B cell (primary cell): ENCODE data around the gene ALKBH2. TPM values are rescaled to one million over a fixed set of nuclear protein-coding genes. Genes with fewer than 3 reads are reported as not detected.
"Not testable (repeated sequence)": the region's sequence is repeated elsewhere in the genome, so short reads cannot be mapped to it uniquely, and the experiment has no call there.

Experiments
- ATAC-seq: fragments of 200-7000 bp; cut with Tn5 transposase; one replicate; pipeline ENCODE4 v1.10.0; 2021; ENCODE audit warnings: low read depth, mild to moderate bottlenecking, moderate number of reproducible peaks, moderate library complexity
- CTCF ChIA-PET: fragments of 350-600 bp; sonication (Branson Sonifier 250); formaldehyde crosslinking; loops from one replicate; lab custom pipeline; 2021; ENCODE audit warnings: antibody characterized with exemption, inconsistent platforms; lab: Charles Lee
- POLR2A ChIA-PET: fragments of 350-600 bp; sonication (Branson Sonifier 250); formaldehyde crosslinking; loops from one replicate; lab custom pipeline; 2021; ENCODE audit warnings: antibody characterized with exemption; lab: Charles Lee
- DNase-seq: peaks from one replicate; pipeline ENCODE4 v3.0.0; 2013
- H2AFZ ChIP-seq: 2 replicates; pipeline ENCODE4 v1.6.1; 2012; ENCODE audit warnings: mild to moderate bottlenecking, low read depth, low read length; ENCODE audit not compliant: insufficient read depth, poor library complexity, severe bottlenecking
- H3K27ac ChIP-seq, 2 donors: 1 replicate in 1 of 2; 2 replicates in 1 of 2; pipeline ENCODE4 v1.5.1; 2012 to 2013; ENCODE audit warnings: low read length in 2 of 2, mild to moderate bottlenecking in 2 of 2, moderate library complexity in 1 of 2
- H3K27me3 ChIP-seq, 4 experiments: fragments of 200-600 bp in 1 of 4; sonication (generic) in 1 of 4; replicated peaks in 1 of 4; 1 replicate in 2 of 4; 2 replicates in 2 of 4; pipeline versions ENCODE4 v1.6.1 to v1.7.0; 2013 to 2016; ENCODE audit warnings: low read length in 3 of 4, mild to moderate bottlenecking in 2 of 4, mixed read lengths in 1 of 4, moderate library complexity in 1 of 4; ENCODE audit not compliant: insufficient read depth in 4 of 4, control insufficient read depth in 3 of 4; ENCODE audit errors: control extremely low read depth in 1 of 4
- H3K36me3 ChIP-seq, 2 experiments: replicated peaks in 1 of 2; 1 replicate in 1 of 2; 2 replicates in 1 of 2; pipeline versions ENCODE4 v1.6.1 to v1.7.1; 2013; ENCODE audit warnings: low read length in 1 of 2; ENCODE audit not compliant: insufficient read depth in 2 of 2, control insufficient read depth in 1 of 2; ENCODE audit errors: control extremely low read depth in 1 of 2, extremely low read depth in 1 of 2
- H3K4me1 ChIP-seq, 2 donors: fragments of 200-600 bp in 1 of 2; sonication (generic) in 1 of 2; 1 replicate in 1 of 2; 2 replicates in 1 of 2; pipeline versions ENCODE4 v1.5.1 to v1.6.1; 2013 to 2017; ENCODE audit warnings: low read length in 2 of 2; ENCODE audit not compliant: control insufficient read depth in 2 of 2, insufficient read depth in 2 of 2
- H3K4me2 ChIP-seq: replicated peaks from 2 replicates; pipeline ENCODE3; 2012; ENCODE audit warnings: mild to moderate bottlenecking, low read depth, low read length; ENCODE audit not compliant: poor library complexity, severe bottlenecking
- H3K4me3 ChIP-seq, 5 experiments: fragments of 200-600 bp in 1 of 5; sonication (generic) in 1 of 5; 1 replicate in 3 of 5; 2 replicates in 2 of 5; pipeline versions ENCODE4 v1.5.1 to v1.7.0; 2011 to 2016; ENCODE audit warnings: low read length in 4 of 5, mild to moderate bottlenecking in 4 of 5, low read depth in 2 of 5, control low read depth in 1 of 5, moderate library complexity in 1 of 5; ENCODE audit not compliant: insufficient read depth in 1 of 5; ENCODE audit errors: control extremely low read depth in 1 of 5, extremely low read depth in 1 of 5
- H3K79me2 ChIP-seq: fragments of 200-600 bp; sonication (generic); one replicate; pipeline ENCODE4 v1.6.0; 2016; ENCODE audit warnings: low read length; ENCODE audit not compliant: control insufficient read depth, insufficient read depth
- H3K9ac ChIP-seq: fragments of 200-600 bp; sonication (generic); 2 replicates; pipeline ENCODE4 v1.6.1; 2017; ENCODE audit warnings: mild to moderate bottlenecking, low read length, moderate library complexity
- H3K9me3 ChIP-seq, 3 donors: one replicate each; pipeline versions ENCODE4 v1.6.1 to v1.7.1; 2013; ENCODE audit warnings: low read length in 2 of 3; ENCODE audit not compliant: control insufficient read depth in 2 of 3, insufficient read depth in 1 of 3; ENCODE audit errors: control extremely low read depth in 1 of 3
- H4K20me1 ChIP-seq: 2 replicates; pipeline ENCODE4 v1.6.0; 2012; ENCODE audit warnings: mild to moderate bottlenecking, low read length; ENCODE audit not compliant: insufficient read depth, control insufficient read depth, poor library complexity, severe bottlenecking
- H3K27ac Mint-ChIP-seq: one replicate; pipeline ENCODE4 v1.8.0; 2021; ENCODE audit warnings: mixed read lengths
- H3K27me3 Mint-ChIP-seq: one replicate; pipeline ENCODE4 v1.8.0; 2021; ENCODE audit warnings: mixed read lengths
- H3K4me1 Mint-ChIP-seq: one replicate; pipeline ENCODE4 v1.8.0; 2021; ENCODE audit warnings: mixed read lengths
- H3K4me3 Mint-ChIP-seq: one replicate; pipeline ENCODE4 v1.8.0; 2021; ENCODE audit warnings: mixed read lengths
- H3K9me3 Mint-ChIP-seq: one replicate; pipeline ENCODE4 v1.8.0; 2022; ENCODE audit warnings: mixed read lengths; ENCODE audit not compliant: insufficient read depth
- CTCF ChIP-seq: fragments of 200-600 bp; IDR thresholded peaks from one replicate; pipeline ENCODE4 v1.8.0; 2022; ENCODE audit warnings: antibody characterized with exemption, mild to moderate bottlenecking
- EZH2 ChIP-seq: IDR thresholded peaks from 2 replicates; pipeline ENCODE4 v1.6.1; 2012; ENCODE audit warnings: borderline replicate concordance, low read depth, mild to moderate bottlenecking, moderate library complexity, low read length; ENCODE audit not compliant: insufficient read depth, poor library complexity, severe bottlenecking
- WGBS: methylation state at CpG from one replicate; pipeline ENCODE4 v1.1.5; 2013; ENCODE audit warnings: missing lambda C conversion rate; ENCODE audit not compliant: insufficient coverage; 5-methylcytosine and 5-hydroxymethylcytosine counted together
- intact Hi-C: fragments of 100-400 bp; cut with micrococcal nuclease; formaldehyde crosslinking; loops from one replicate; pipeline ENCODE4 v1.10.0; 2022
- polyA plus RNA-seq: library from polyadenylated mRNA; depleted of rRNA; stranded (reverse); fragments of >200 nt; gene quantifications from 2 replicates; pipeline ENCODE4 v1.2.3, GENCODE V29; 2012
- total RNA-seq, 2 donors: library from RNA; stranded (reverse); fragments of 120-200 nt in 1 of 2; gene quantifications; 1 replicate in 1 of 2; 2 replicates in 1 of 2; pipeline versions ENCODE4 v1.2.3 to v1.2.4, GENCODE V29; 2013 to 2022

ALKBH2 gene
- total and polyA plus RNA-seq, 2 donors (not counting 1 experiment from before 2014, with no cell fraction given), result 14.6 TPM

DNA sequence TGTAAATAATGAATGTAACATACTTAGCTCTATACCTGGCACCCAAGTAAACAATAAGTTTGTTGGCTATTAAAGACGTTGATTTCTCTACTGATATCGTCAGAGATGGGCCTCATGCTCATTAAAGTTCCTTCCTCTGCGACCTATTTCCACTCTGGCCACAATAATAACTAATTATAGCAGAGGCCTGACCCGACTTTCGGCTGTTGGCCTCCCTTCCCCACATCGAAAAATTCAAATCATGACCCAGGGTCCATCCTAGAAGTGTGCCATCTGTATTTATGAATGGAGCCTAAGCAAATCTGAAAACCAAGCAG lies 41.2 kb downstream of the ALKBH2 start:
- 0% methylated on average over 3 of the region's 6 CpGs for WGBS
- no peaks in the 10 kb centered on the region for H3K9me3 Mint-ChIP-seq
- H3K4me1 Mint-ChIP-seq, result peaks cover 22% of the 10 kb centered on the region
- H3K4me3 ChIP-seq, result peak overlapping the region; percentile 75 to 94 (median 89)
- H3K9ac ChIP-seq, result peak overlapping the region; percentile 94
- H3K4me3 Mint-ChIP-seq, result peak overlapping the region; percentile 90
- H3K9me3 ChIP-seq, result no peaks in the 10 kb centered on the region
- peak overlapping the region; percentile 98 for H2AFZ ChIP-seq
- H3K27me3 Mint-ChIP-seq, result no peaks in the 10 kb centered on the region
- H3K4me1 ChIP-seq, result peaks cover 8 to 24% of the 10 kb centered on the region in 2 donors
- no peak for TF ChIP-seq CTCF
- no peak for TF ChIP-seq EZH2
- ChIA-PET CTCF (interaction anchor here (0.6 to 1.3 kb wide), 4 partner anchors 41 to 1851 kb away, joined by 3 to 6 read pairs (median 3); partner anchors contain the start of gene ALKBH2), POLR2A (no interaction called here)
- H3K79me2 ChIP-seq, result peaks cover 12% of the 10 kb centered on the region
- ATAC-seq (no peak), DNase-seq (no peak)
- H3K36me3 ChIP-seq, result peaks cover 0 to 3% of the 10 kb centered on the region in 2 experiments
- H3K27ac ChIP-seq, result peak overlapping the region; percentile 78 to 82
- H4K20me1 ChIP-seq, result no peaks in the 10 kb centered on the region
- intact Hi-C loops, result loop anchor here (1.0 to 5.0 kb wide), 4 partner anchors 46 to 537 kb away; partner anchors contain the start of genes CORO1C, FICD and SSH1
- H3K4me2 ChIP-seq, result peak overlapping the region; percentile 87
- H3K27me3 ChIP-seq, result no peaks in the 10 kb centered on the region
- peak overlapping the region; percentile 92 for H3K27ac Mint-ChIP-seq

GRCh38 chr12:109049794-109050193 lies 43.5 kb downstream of the ALKBH2 start:
- H3K4me2 ChIP-seq, H3K4me3 Mint-ChIP-seq, ATAC-seq, H3K9ac ChIP-seq, H3K79me2 ChIP-seq, CTCF ChIA-PET, H3K27me3 ChIP-seq, DNase-seq, H4K20me1 ChIP-seq, H3K27ac Mint-ChIP-seq, H3K27me3 Mint-ChIP-seq, H3K36me3 ChIP-seq, H3K4me3 ChIP-seq, H3K9me3 ChIP-seq, H3K27ac ChIP-seq, H3K9me3 Mint-ChIP-seq, H2AFZ ChIP-seq, POLR2A ChIA-PET: not testable (repeated sequence)
- intact Hi-C loops, result loop anchor here (5.0 kb wide), 1 partner anchor 317 kb away; the partner anchor contains the start of gene CORO1C
- H3K4me1 ChIP-seq, result peaks cover 8 to 24% of the 10 kb centered on the region in 2 donors
- peaks cover 20% of the 10 kb centered on the region for H3K4me1 Mint-ChIP-seq
- WGBS, result 83% methylated on average over 8 of the region's 8 CpGs

GRCh38 chr12:109048706-109049105 lies 44.6 kb downstream of the ALKBH2 start:
- H4K20me1 ChIP-seq, H3K9ac ChIP-seq, H3K27ac Mint-ChIP-seq, intact Hi-C loops, H2AFZ ChIP-seq, H3K27ac ChIP-seq, H3K9me3 ChIP-seq, H3K9me3 Mint-ChIP-seq, H3K36me3 ChIP-seq, H3K4me3 ChIP-seq, H3K79me2 ChIP-seq, ATAC-seq, H3K27me3 Mint-ChIP-seq, H3K4me2 ChIP-seq, H3K4me3 Mint-ChIP-seq, DNase-seq, H3K27me3 ChIP-seq, CTCF ChIA-PET: not testable (repeated sequence)
- peaks cover 13% of the 10 kb centered on the region for H3K4me1 Mint-ChIP-seq
- POLR2A ChIA-PET, result interaction anchor here (0.7 kb wide), 1 partner anchor 481 kb away, joined by 4 read pairs; no protein-coding TSS in a partner anchor
- peaks cover 4 to 15% of the 10 kb centered on the region in 2 donors for H3K4me1 ChIP-seq
- WGBS, result no CpG with 5 or more reads among the region's 3 CpGs
